Activated CD4-positive, CD25-positive, alpha-beta regulatory T cell (primary cell): Measurements from ENCODE around the gene ATP6V0A1.
"Not testable (repeated sequence)": the region's sequence is repeated elsewhere in the genome, so short reads cannot be mapped to it uniquely, and the experiment has no call there.

ENCODE experiments used
- DNase-seq, 4 experiments: peaks; one replicate each; lab custom pipeline; 2025; lab: John Stamatoyannopoulos, UW

ATP6V0A1 gene

GRCh38 chr17:42476411-42476810, 17.7 kb downstream of the ATP6V0A1 start:
- no peak for DNase-seq

DNA sequence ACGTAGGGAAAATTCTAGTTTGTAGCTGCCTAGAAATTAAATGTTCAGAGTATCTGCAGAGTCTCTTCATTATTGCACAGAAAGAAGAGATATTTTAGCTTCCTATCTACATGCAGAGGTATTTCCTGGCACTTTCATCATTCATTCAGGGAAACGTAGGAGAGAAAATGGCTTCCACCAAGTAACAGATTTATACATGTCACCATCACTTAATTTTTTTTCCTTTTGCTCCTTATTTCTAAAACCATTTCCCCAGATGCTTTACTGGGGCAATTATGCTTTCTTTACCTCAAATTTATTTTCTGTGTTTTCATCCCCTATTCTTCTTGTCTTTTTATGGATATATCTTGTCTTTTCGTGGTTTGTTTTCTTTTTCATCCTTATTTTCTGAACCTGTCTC, 18.5 kb downstream of the ATP6V0A1 start:
- DNase-seq, result no peak

- DNase-seq, result not testable (repeated sequence)
Measured at GRCh38 chr17:42477824-42478223, 19.1 kb downstream of the ATP6V0A1 start.

- DNase-seq, result peak in 1 of 4 experiments; percentile 2
Measured at GRCh38 chr17:42484304-42484703, 25.6 kb downstream of the ATP6V0A1 start.

- no peak for DNase-seq
Measured at GRCh38 chr17:42485680-42486079, 27.0 kb downstream of the ATP6V0A1 start.

DNA sequence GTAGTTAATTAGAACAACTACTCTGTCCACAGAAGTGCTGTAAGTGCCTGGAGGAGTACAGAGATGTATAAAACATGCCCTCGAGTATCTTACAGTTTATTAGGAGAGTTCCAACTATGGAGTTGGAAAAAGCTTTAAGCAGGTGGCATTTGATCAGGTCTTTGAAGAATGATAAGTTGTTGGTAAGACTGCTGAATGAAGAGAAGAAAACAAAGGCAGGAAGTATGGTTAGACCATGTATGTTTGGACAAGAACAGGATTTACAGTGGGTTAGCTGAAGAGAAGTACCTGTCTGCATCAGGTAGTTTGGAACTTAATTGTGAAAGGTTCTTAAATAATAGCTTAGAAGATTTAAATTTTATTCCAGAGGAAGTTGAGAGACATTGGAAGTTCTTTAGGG, 29.4 kb downstream of the ATP6V0A1 start:
- DNase-seq, result no peak

GRCh38 chr17:42493319-42493718, 34.6 kb downstream of the ATP6V0A1 start:
- DNase-seq, result no peak

- no peak for DNase-seq
Measured at GRCh38 chr17:42494673-42495072, 36.0 kb downstream of the ATP6V0A1 start.

GRCh38 chr17:42498828-42499227, 40.1 kb downstream of the ATP6V0A1 start:
- DNase-seq, result no peak

DNA sequence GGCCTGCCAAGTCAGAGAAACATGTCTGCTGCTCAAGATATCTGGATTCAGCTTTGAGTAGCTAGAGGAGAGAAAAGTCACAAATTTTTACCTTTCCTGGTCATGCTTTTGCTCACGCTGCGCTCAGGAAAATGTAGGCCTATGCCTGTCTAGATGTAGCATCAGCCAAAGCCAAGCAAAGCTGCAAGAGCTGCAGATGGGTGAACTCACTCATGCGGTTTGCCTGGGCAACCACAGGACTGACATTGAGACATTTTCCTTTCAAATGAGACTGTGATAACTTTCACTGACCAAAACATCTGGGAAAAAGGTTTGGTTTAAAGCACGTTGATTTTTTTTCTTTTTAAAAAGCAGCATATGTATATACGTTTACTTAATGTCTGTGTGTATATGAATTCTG, 43.4 kb downstream of the ATP6V0A1 start:
- no peak for DNase-seq

GRCh38 chr17:42502926-42503325, 44.2 kb downstream of the ATP6V0A1 start:
- DNase-seq, result no peak

- DNase-seq, result no peak
Measured at GRCh38 chr17:42507671-42508070, 49.0 kb downstream of the ATP6V0A1 start.

DNA sequence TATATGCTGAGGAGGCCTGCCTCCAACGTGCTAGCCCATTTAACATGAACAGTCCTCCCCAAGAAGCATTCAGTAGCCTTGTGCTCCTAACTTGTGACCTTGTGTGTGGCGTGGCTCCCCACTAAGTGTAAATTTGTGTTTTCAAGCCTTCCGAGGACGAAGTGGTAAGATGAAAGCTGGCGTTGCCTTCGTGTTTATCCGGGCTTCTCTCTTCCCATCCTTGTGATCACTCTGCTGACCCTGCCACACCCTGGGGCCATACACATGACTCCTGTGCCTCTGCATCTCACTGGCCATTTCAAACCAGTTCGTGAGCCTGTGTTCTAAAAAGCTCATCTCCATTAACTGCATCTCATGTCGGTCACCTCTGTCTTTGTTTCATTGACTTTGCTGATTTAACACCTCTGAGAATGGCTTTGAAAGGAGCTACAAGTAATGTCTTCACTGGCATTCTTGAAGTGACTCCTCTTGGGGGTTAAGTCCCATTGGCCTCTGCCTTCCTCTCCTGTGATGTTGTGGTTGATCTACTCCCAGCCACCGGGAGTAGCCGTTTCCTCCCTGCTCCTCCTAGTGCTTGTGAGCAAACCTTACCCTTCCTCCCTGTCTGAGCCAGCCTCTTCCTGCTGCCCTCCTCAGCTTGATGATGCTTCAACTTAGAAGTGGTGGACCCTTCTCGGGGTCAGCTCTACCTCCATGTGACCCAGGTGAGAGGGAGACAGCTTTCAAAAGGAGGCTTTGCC, 49.9 kb downstream of the ATP6V0A1 start:
- no peak for DNase-seq

- DNase-seq, result no peak
Measured at GRCh38 chr17:42509409-42509808, 50.7 kb downstream of the ATP6V0A1 start.

GRCh38 chr17:42509841-42510240, 51.2 kb downstream of the ATP6V0A1 start:
- no peak for DNase-seq

DNA sequence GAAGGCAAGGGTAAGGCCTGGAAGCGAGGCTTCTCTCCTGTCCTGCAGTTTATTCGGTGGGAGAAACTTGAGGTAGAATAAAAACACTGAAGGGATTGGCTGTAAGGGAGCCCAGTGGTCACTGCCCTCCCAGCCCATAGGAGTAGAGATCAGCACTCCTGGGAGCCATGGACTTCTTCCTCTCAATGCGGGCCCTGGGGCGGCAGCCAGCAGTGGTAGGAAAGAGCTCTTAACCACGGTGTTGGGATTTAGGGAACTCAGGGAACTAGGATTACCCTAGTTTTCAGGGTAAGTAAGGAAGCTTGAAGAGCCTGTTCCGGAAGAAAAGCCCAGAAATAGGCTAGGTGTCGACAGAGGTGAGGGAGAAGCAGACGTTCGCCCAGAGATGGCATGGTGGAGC, 53.6 kb downstream of the ATP6V0A1 start:
- no peak for DNase-seq

DNA sequence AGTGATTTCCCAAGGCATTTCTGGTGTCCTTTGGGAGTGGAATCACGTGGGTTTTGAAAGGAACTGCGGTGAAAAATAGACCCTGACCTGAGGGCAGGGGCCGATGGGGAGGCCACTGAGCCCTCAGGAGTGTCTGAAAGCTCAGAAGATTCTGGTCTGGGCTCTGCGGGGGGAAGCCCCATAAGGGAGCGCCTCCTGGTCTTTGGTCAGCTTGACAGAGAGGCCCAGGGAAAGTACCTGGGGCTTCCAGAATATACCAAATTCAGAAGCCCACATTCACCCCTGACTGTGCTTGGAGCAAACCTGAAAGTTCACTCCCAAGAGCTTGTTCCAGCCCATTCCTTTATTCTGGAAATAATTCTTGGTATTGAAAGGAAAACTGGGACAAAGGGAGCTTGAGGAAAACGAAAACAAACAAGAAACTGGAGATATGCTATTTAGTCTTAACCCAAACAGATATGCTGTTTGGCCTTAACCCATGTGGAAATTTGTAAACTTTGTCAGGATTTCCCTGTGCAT, 54.1 kb downstream of the ATP6V0A1 start:
- no peak for DNase-seq

GRCh38 chr17:42513686-42514085, 55.0 kb downstream of the ATP6V0A1 start:
- no peak for DNase-seq

DNA sequence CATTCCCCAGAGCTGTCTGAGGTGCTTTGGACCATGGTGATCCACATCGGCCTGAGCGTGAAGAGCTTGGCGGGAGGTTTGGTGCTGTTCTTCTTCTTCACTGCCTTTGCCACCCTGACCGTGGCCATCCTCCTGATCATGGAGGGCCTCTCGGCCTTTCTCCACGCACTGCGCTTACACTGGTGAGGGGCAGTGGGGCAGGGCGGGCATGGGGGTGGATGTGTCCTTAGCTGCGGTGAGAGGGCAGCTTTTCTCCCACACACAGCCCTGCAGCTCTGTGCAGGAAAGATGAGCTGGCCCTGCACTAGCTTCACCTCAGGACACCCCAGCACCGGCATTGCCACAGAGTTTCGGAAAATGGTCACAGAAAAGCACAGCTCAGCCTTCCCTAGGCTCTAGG, 55.6 kb downstream of the ATP6V0A1 start:
- no peak for DNase-seq

DNA sequence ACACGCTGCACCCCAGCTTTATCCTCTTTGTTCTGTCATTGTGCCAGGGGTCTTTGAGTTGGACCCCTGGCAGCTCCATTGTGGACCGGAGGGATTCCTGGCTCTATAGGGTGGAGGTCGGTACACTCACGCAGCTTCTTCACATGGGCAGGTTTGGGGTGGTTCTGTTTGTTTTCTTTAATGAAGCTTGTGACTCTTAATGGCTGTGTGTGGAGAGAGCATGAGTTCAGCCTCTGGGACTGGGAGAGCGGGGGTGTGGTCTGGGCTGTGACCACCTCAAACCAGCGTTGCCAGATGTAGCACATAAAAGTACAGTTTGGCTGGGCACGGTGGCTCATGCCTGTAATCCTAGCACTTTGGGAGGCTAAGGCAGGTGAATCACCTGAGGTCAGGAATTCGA, 56.2 kb downstream of the ATP6V0A1 start:
- DNase-seq, result no peak

GRCh38 chr17:42517516-42517915, 58.8 kb downstream of the ATP6V0A1 start:
- DNase-seq, result peak; percentile 54 to 80 (median 65)

DNA sequence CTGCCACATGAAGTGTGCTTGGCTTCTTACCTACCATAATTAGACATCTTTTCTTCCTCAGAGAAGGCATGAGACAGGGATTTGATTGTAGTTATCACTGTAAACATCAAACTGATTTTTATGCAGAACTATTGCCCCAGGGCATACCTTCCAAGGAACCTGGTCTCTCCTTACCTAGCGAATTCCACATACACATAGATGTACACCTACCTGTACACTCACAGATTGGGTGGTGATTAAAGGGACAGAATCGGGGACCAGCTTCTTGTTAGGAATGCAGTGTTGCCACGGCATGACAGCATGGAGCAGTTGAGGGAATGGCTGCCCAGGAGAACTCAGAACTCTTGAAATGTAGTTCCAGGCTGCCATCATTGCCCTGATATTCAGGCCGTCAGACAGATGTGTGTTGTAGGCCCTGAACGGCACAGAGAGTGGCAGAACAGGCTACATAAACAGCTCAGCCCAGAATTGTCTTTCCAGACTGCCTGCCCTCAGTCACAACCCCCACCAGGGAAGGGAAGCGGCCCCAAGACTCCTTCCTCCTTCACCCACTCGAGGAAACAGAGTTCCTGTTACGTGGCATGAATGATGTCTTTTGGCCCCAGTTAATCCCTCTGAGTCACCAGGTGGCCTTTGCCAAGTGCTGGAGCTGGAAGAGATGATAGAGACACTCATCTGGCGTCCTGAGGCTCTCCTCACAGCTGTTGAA, 59.5 kb downstream of the ATP6V0A1 start:
- DNase-seq, result no peak

GRCh38 chr17:42518755-42519545, 60.3 kb downstream of the ATP6V0A1 start:
- DNase-seq, result no peak
